ENCODE results near the gene PARP9. TPM values are rescaled to one million over a fixed set of nuclear protein-coding genes. Genes with fewer than 3 reads are reported as not detected.

The PARP9 gene
- total and polyA plus RNA-seq, 10 of the 15 experiments (the other 5 are each of a cell fraction or from before 2014, with no cell fraction given) = 34.0 to 122 (median 46.1) TPM

DNA sequence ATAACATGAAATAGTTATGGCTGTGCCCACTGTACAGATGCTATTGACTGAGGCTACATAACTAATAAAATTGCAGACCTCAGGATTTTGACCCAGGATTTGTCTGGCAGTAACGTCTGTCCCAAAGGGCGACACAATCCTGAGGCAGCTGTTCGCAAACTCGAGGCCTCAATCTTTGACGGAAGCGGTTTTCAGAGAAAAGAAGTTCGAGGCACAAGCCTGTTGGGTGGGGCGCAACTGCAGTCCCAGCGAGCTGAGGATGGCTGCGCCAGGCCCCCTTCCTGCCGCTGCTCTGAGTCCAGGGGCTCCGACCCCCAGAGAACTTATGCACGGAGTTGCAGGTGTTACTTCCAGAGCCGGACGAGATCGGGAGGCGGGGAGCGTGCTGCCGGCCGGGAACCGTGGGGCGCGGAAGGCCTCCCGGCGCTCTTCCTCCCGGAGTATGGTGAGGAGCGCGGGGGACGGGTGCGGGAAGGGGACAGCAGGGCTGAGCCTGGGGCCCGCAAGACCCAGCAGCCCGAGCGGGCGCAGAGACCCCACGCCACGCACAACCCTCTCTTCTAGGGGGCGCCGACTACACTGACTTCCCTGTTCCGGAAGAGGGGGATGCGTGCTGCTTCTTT lies 13.4 kb upstream of the PARP9 start, which contains the start of gene PARP15 (continued):
- TF ChIP-seq TCF12 (IDR thresholded peaks at IDR 0.05; ENCODE audit: low read depth, low read length) (no peak), TAF1 (IDR thresholded peaks at IDR 0.05; ENCODE audit: borderline replicate concordance, low read depth, low read length) (peak; percentile 50; the same call in 1 of the 2 replicates), WRNIP1 (IDR thresholded peaks at IDR 0.05; ENCODE audit: borderline replicate concordance, low read depth, low read length) (no peak), SMC3 (IDR thresholded peaks at IDR 0.05; ENCODE audit: borderline replicate concordance, low read length) (no peak), GATAD2B (conservative IDR thresholded peaks at IDR 0.05; ENCODE audit: low read depth) (peak; percentile 80), SRF (IDR thresholded peaks at IDR 0.05; ENCODE audit: low read depth in 2 of 2, low read length in 2 of 2) (no peak), FOS (IDR thresholded peaks at IDR 0.05; ENCODE audit: borderline replicate concordance, extremely low read depth, insufficient read length) (no peak), TBL1XR1 (IDR thresholded peaks at IDR 0.05; ENCODE audit: low read depth, low read length) (no peak), PKNOX1 (IDR thresholded peaks at IDR 0.05) (no peak), EGR1 (IDR thresholded peaks at IDR 0.05; ENCODE audit: borderline replicate concordance in 1 of 2, low read depth in 2 of 2, low read length in 2 of 2) (peak in 1 of 2 experiments; percentile 16; a peak in 1 of 3 replicates), PBX3 (IDR thresholded peaks at IDR 0.05; ENCODE audit: insufficient replicate concordance, low read depth, low read length) (no peak), CHD4 (IDR thresholded peaks at IDR 0.05) (no peak), ZBTB33 (IDR thresholded peaks at IDR 0.05) (no peak), KAT2A (conservative IDR thresholded peaks at IDR 0.05; ENCODE audit: control insufficient read depth, low read depth, low read length) (no peak), SPI1 (IDR thresholded peaks at IDR 0.05; ENCODE audit: borderline replicate concordance, insufficient read depth, low read depth, low read length) (0 out of 2 replicates have a peak, but pooled peaks have one; percentile 4), SMAD1 (IDR thresholded peaks at IDR 0.05; ENCODE audit: low read depth, partially characterized antibody) (peak; percentile 18), MTA2 (IDR thresholded peaks at IDR 0.05; ENCODE audit: low read depth) (no peak), SUPT20H (IDR thresholded peaks at IDR 0.05; ENCODE audit: borderline replicate concordance, control insufficient read depth, low read depth, low read length) (no peak), ZNF217 (IDR thresholded peaks at IDR 0.05) (peak; percentile 53), FOXM1 (IDR thresholded peaks at IDR 0.05; ENCODE audit: low read depth, low read length) (no peak), ATF7 (IDR thresholded peaks at IDR 0.05; ENCODE audit: low read depth) (no peak), BCL11A (IDR thresholded peaks at IDR 0.05; ENCODE audit: low read depth, low read length) (no peak), IKZF2 (IDR thresholded peaks at IDR 0.05) (peak; percentile 74 to 78), NFYA (IDR thresholded peaks at IDR 0.05; ENCODE audit: borderline replicate concordance, low read depth, low read length) (no peak), SREBF1 (IDR thresholded peaks at IDR 0.05; ENCODE audit: low read length) (no peak), NFXL1 (IDR thresholded peaks at IDR 0.05; ENCODE audit: borderline replicate concordance) (no peak)
- TF ChIP-seq, protein P1, sequence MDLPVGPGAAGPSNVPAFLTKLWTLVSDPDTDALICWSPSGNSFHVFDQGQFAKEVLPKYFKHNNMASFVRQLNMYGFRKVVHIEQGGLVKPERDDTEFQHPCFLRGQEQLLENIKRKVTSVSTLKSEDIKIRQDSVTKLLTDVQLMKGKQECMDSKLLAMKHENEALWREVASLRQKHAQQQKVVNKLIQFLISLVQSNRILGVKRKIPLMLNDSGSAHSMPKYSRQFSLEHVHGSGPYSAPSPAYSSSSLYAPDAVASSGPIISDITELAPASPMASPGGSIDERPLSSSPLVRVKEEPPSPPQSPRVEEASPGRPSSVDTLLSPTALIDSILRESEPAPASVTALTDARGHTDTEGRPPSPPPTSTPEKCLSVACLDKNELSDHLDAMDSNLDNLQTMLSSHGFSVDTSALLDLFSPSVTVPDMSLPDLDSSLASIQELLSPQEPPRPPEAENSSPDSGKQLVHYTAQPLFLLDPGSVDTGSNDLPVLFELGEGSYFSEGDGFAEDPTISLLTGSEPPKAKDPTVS (IDR thresholded peaks at IDR 0.05; ENCODE audit: low read depth, low read length) = no peak

Data from GM12878 (cell line).